OCI-LY3 (cell line): ENCODE measurements around the gene ATP8A2.

Source experiments
- H2AFZ ChIP-seq: fragments of 200-600, 300-600 bp; shearing (Covaris generic); 2 replicates; pipeline ENCODE4 v1.6.0; 2014; ENCODE audit warnings: antibody characterized with exemption, low read depth, low read length
- H3K27ac ChIP-seq: fragments of 200-600, 300-600 bp; sonication (generic); 2 replicates; pipeline ENCODE4 v1.5.1; 2014; ENCODE audit warnings: mild to moderate bottlenecking, low read length, moderate library complexity, mixed read lengths
- H3K27me3 ChIP-seq: fragments of 200-600, 300-600 bp; sonication (generic); 2 replicates; pipeline ENCODE4 v1.6.1; 2014; ENCODE audit warnings: low read depth, low read length, mixed read lengths
- H3K36me3 ChIP-seq: fragments of 200-600, 300-600 bp; sonication (generic); replicated peaks from 2 replicates; pipeline ENCODE3; 2014; ENCODE audit warnings: low read depth, low read length, mixed read lengths
- H3K4me1 ChIP-seq: fragments of 300-600, 200-600 bp; sonication (generic); 2 replicates; pipeline ENCODE4 v1.6.1; 2014; ENCODE audit warnings: low read length, mixed read lengths
- H3K4me2 ChIP-seq: fragments of 200-600, 300-600 bp; sonication (generic); 2 replicates; pipeline ENCODE4 v1.6.1; 2014; ENCODE audit warnings: low read length, mixed read lengths
- H3K4me3 ChIP-seq: fragments of 300-600, 200-600 bp; sonication (generic); 2 replicates; pipeline ENCODE4 v1.5.1; 2014; ENCODE audit warnings: antibody characterized with exemption, mild to moderate bottlenecking, low read length, moderate library complexity
- H3K79me2 ChIP-seq: fragments of 300-600, 200-600 bp; shearing (Covaris generic); 2 replicates; pipeline ENCODE4 v1.6.1; 2014; ENCODE audit warnings: mild to moderate bottlenecking, low read length, mixed read lengths
- H3K9ac ChIP-seq: fragments of 300-600, 200-600 bp; shearing (Covaris generic); 2 replicates; pipeline ENCODE4 v1.6.0; 2014; ENCODE audit warnings: mild to moderate bottlenecking, low read length, moderate library complexity
- H3K9me3 ChIP-seq: fragments of 200-600, 300-600 bp; shearing (Covaris generic); 2 replicates; pipeline ENCODE4 v1.6.1; 2014; ENCODE audit warnings: low read length, mixed read lengths; ENCODE audit not compliant: insufficient read depth
- H4K20me1 ChIP-seq: fragments of 200-600, 300-600 bp; sonication (generic); 2 replicates; pipeline ENCODE4 v1.6.1; 2016; ENCODE audit warnings: low read length, mixed read lengths; ENCODE audit not compliant: insufficient read depth
- CTCF ChIP-seq: fragments of 200-600, 300-600 bp; sonication (generic); IDR thresholded peaks from 2 replicates; pipeline ENCODE4 v1.5.1; 2014; ENCODE audit warnings: antibody characterized with exemption, low read length, low read depth
- EZH2phosphoT487 ChIP-seq: fragments of 200-600 bp; shearing (Covaris generic); IDR thresholded peaks from 2 replicates; pipeline ENCODE4 v1.6.1; 2018; ENCODE audit warnings: antibody characterized with exemption, mixed run types, low read depth

ATP8A2 gene

DNA sequence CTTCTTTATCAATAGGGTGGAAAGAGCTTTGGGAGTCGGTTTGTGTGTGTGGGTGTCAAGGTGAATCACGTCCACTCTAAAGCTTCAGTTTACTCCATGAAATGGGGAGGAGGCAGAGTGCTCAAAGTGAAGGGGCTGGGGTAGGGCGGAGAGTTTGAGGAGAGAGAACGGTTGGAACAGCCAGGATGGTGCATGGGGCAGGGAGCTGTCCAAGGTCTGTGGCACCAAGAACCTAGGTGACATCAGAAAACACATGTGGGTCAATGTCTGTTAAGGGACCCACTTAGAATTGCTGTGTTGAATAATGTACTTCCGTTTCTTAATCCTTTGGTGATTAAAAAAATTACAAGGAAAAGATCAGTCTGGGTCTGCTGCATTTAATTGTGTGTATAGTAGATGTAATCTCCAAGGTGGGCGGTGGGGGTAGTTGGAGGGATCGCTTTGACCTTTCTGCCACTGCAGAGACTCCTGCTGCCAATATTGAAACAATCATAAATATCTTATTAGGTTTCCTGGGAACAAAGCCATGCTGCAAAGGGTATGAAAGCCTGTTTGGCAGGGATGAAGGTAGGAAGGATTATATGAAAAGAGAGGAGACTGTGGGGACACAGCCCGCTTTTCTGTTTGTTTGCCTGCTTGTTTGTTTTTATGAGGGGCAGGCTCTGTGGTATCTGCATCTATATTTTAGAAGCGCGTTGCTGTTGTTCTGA is 122.3 kb downstream of the ATP8A2 start:
- Histone ChIP-seq H2AFZ (no peak overlapping the region), H3K27me3 (peaks cover 14% of the 10 kb centered on the region), H3K79me2 (no peaks in the 10 kb centered on the region), H3K4me1 (no peaks in the 10 kb centered on the region), H3K4me2 (no peak overlapping the region), H3K9me3 (no peaks in the 10 kb centered on the region), H4K20me1 (no peaks in the 10 kb centered on the region), H3K27ac (no peak overlapping the region), H3K4me3 (no peak overlapping the region), H3K9ac (no peak overlapping the region), H3K36me3 (no peaks in the 10 kb centered on the region)
- TF ChIP-seq CTCF (no peak), EZH2phosphoT487 (no peak)

GRCh38 chr13:25494698-25495411 is 123.1 kb downstream of the ATP8A2 start:
- Histone ChIP-seq H4K20me1 (no peaks in the 10 kb centered on the region), H3K36me3 (no peaks in the 10 kb centered on the region), H3K4me1 (no peaks in the 10 kb centered on the region), H3K4me3 (no peak overlapping the region), H3K4me2 (no peak overlapping the region), H3K27me3 (peaks cover 17% of the 10 kb centered on the region), H3K27ac (no peak overlapping the region), H3K9ac (no peak overlapping the region), H3K9me3 (no peaks in the 10 kb centered on the region), H3K79me2 (no peaks in the 10 kb centered on the region), H2AFZ (no peak overlapping the region)
- TF ChIP-seq EZH2phosphoT487: no peak
- no peak for TF ChIP-seq CTCF

GRCh38 chr13:25501231-25501630 is 129.5 kb downstream of the ATP8A2 start:
- no peaks in the 10 kb centered on the region for H4K20me1 ChIP-seq
- H3K79me2 ChIP-seq: no peaks in the 10 kb centered on the region
- no peaks in the 10 kb centered on the region for H3K4me1 ChIP-seq
- TF ChIP-seq EZH2phosphoT487: no peak
- no peak for TF ChIP-seq CTCF
- no peak overlapping the region for H3K27ac ChIP-seq
- H3K9me3 ChIP-seq: no peaks in the 10 kb centered on the region
- peaks cover 26% of the 10 kb centered on the region for H3K27me3 ChIP-seq
- no peak overlapping the region for H3K4me2 ChIP-seq
- H3K9ac ChIP-seq: no peak overlapping the region
- H2AFZ ChIP-seq: no peak overlapping the region
- H3K4me3 ChIP-seq: no peak overlapping the region
- no peaks in the 10 kb centered on the region for H3K36me3 ChIP-seq

DNA sequence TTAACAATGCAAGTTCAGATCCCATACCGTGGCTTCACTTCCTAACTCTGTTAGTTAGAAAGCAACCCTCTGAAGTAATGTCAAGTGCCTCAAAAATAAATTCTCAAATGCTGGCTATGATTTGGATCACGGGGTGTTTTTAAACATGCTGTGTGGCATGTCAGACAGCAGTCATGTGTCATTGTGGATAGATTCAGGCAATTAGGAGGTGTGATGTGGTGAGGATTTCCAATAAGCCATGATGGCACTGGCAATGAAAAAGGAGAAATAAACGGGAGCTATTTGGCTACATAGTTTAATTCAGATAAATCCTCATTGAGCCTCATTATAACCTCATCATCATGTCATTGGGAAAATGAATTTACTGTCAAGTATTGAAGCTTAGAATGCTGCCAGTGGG is 130.3 kb downstream of the ATP8A2 start:
- Histone ChIP-seq H3K9ac (no peak overlapping the region), H3K27ac (no peak overlapping the region), H3K4me3 (no peak overlapping the region), H3K4me2 (no peak overlapping the region), H3K27me3 (peaks cover 25% of the 10 kb centered on the region), H4K20me1 (no peaks in the 10 kb centered on the region), H3K79me2 (no peaks in the 10 kb centered on the region), H3K36me3 (no peaks in the 10 kb centered on the region), H3K9me3 (no peaks in the 10 kb centered on the region), H3K4me1 (no peaks in the 10 kb centered on the region), H2AFZ (no peak overlapping the region)
- TF ChIP-seq EZH2phosphoT487: no peak
- TF ChIP-seq CTCF: no peak
